ENCODE data around the gene TRHDE. TPM values are rescaled to one million over a fixed set of nuclear protein-coding genes. Genes with fewer than 3 reads are reported as not detected.

TRHDE gene, protein sequence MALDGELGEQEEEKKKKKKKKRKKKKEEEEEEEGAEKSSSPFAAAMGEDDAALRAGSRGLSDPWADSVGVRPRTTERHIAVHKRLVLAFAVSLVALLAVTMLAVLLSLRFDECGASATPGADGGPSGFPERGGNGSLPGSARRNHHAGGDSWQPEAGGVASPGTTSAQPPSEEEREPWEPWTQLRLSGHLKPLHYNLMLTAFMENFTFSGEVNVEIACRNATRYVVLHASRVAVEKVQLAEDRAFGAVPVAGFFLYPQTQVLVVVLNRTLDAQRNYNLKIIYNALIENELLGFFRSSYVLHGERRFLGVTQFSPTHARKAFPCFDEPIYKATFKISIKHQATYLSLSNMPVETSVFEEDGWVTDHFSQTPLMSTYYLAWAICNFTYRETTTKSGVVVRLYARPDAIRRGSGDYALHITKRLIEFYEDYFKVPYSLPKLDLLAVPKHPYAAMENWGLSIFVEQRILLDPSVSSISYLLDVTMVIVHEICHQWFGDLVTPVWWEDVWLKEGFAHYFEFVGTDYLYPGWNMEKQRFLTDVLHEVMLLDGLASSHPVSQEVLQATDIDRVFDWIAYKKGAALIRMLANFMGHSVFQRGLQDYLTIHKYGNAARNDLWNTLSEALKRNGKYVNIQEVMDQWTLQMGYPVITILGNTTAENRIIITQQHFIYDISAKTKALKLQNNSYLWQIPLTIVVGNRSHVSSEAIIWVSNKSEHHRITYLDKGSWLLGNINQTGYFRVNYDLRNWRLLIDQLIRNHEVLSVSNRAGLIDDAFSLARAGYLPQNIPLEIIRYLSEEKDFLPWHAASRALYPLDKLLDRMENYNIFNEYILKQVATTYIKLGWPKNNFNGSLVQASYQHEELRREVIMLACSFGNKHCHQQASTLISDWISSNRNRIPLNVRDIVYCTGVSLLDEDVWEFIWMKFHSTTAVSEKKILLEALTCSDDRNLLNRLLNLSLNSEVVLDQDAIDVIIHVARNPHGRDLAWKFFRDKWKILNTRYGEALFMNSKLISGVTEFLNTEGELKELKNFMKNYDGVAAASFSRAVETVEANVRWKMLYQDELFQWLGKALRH
- total RNA-seq: 40.4 TPM

DNA sequence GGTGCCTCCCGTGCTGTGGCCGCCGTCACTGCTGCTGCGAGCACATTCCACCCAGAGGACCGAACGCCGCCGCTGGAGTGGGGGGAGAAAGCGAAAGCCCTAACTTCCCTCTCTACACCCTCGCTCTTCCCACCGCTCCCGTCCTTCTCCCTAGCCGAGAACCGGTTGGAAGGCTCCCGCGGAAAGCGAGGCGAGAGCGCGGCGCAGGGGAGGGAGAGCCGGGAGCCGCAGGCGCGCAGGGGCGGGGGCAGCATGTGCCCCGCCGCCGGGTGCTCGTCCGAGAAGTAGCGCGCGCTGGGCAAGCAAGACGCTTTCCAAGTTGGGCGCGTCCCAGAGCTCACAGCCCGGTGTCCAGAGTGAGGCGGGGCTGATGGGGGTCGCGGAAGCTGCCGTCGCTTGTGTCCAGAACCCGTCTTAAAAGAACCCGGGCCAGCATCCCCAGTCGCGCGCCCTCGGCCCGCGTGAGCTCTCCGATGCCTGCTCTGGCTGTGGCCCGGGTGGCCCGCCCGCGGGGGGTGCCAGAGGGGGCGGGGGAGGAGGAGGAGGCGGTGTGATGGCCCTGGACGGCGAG, at the start of gene TRHDE:
Gene TRHDE, plus strand, starts transcription at position 280 of the 571 bp plus-strand sequence. Its CDS starts 274 bp downstream, at position 554.
- no peak for FAIRE-seq

DNA sequence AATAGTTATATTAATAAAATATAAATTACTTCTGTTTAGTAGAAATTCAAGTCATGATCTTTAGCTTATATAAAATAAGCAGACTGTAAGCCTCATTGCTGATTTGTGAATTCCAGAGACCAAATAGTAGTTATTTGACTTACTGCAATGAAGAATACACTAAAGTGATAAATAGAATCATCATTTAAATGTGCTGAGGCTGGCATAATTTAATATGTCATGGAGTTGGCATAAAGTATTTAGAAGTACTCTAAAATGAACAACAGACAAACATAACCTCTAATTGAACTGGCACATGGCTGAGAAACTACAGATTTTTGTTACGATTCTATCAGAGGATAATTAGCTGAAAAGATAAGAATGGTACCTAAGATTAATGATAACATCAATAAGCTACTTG, 45.7 kb upstream of the TRHDE start:
- no peak for DNase-seq (ENCODE audit: low spot score in 2 of 2)
- FAIRE-seq: no peak

More for the DNA sequence above, at the start of gene TRHDE:
- DNase-seq (ENCODE audit: low spot score in 2 of 2): peak; percentile 24 to 48

DNA sequence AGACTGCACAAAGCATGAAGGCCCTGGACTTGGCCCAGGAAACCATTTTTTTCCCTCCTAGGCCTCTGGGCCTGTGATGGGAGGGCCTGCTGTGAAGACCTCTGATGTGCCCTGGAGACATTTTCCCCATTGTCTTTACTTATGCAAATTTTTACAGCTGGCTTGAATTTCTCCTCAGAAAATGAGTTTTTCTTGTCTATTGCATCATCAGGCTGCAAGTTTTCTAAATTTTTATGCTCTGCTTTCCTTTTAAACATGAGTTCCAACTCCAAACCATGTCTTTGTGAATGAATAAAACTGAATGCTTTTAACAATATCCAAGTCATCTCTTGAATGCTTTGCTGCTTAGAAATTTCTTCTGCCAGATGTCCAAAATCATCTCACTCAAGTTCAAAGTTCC, 43.7 kb upstream of the TRHDE start:
- no peak for FAIRE-seq
- no peak for DNase-seq (ENCODE audit: low spot score in 2 of 2)

DNA sequence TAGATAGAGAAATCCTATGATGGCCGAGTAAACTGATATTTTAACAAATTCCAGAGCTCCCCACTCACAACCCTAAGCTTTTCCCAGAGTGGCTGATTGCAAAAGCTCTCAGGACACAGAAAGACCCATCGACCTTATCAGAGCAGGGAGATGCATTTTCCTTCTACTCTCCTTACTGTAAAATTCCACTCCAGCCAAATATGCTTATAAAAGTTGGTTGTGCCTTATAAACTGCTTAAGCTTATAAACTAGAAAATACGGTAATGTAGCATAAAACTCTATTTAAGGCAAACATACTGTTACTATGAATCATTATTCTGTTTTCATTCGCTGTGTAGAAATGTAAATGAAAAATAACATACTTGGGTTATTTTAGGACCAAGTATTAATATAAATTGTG, 41.6 kb upstream of the TRHDE start:
- DNase-seq (ENCODE audit: low spot score in 2 of 2): no peak
- FAIRE-seq: no peak

DNA sequence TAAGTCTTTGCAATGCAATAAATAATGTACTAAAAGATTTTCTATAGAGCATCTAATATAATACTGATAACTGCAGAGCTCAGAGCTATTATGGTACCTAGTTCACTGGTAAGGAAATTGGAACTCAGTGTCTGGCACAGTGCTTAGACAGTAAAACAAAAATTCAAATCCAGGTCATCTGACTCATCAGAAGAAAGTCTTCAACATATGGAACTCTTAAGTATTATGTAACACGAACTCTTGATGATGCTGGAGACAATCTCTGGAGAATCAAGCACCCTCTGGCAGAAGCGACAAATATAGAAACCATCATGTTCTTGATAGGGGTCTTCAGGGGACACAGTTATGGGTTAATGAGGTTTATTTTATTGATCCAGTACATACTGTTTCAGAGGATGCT, 37.3 kb upstream of the TRHDE start:
- DNase-seq (ENCODE audit: low spot score in 2 of 2) (no peak), FAIRE-seq (no peak)

DNA sequence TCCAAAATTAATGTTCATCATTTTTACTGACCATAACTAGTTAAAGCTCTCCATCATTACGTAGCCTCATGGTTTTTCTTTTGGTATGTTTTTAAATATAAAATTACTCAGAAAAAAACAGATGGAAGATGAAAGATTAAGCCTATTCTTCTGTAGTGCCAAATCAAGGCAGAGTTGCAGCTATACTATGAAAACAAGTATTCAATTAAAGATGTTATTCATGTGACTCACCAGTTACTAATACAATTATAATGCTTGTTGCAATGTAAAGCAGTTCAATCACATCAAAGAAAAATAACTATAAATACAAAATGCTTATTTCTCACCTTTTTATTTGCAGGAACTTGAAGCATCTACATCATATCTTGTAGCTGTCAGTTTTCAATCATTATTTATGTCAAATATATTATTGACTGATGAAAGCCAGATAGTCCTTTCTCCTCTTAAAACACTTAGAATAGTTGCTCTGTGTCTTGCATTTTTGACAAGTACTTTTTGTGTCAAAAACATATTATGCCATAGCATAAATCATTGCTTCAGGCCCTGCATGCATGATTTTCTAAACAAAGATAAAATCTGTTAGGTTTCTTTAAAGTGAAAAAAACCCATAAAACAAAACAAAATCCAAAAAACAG, 36.0 kb upstream of the TRHDE start:
- DNase-seq (ENCODE audit: low spot score in 2 of 2) (no peak), FAIRE-seq (no peak)

DNA sequence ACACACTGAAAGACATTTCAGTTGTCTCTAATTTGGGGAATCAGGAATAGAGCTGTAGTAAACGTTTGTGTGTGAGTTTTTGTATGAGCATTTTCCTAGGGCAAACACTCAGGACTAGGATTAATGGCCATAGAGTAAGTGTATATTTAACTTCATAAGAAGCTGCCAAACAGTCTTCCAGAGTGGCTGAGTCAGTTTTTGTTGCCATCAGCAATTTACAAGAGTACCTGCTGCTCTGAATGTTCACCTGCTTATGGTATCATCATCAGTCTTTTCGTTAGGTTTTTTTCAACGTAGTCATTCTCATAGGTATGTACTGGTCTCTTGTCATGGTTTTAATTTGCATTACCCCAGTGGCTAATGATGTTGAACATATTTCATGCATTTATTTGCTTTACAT, 30.6 kb upstream of the TRHDE start:
- DNase-seq (ENCODE audit: low spot score in 2 of 2): no peak
- FAIRE-seq: no peak

DNA sequence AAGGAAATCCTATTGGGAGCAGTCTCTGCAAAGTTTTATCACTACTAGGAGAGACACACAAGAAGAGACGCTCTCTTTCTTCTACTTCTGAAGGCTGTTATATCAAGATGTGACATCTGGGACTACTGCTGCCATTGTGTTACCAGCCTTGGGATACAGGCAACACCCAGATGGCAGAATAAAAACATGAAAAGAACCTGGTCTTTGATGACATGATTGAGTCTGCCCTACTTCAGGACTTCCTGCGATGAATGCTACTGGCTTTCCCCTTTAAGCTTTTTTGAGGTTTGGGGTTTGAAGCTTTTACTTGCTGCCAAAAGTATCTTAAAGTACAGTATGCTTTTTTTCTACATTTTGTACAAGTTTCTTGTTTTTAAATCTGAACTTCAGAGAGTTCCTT, 29.2 kb upstream of the TRHDE start:
- FAIRE-seq (no peak), DNase-seq (ENCODE audit: low spot score in 2 of 2) (no peak)

DNA sequence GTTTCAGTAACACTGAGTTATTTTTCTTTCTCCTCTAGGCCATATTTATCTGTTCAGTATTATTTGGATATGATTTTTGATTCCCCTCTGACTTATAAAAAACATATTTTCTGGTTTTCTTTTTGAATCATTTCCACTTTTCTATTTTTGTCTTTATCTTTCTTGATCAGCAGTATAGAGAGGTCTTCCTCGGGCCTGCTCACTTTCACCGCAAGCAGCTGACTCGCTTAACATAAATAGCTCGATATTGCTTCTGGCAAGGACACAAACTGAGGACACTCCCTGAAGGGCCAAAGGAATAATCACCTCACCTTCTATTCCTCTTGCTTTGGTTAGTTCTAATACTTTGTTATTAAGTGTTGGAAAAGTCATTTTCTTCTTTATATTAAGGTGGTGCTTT, 25.8 kb upstream of the TRHDE start:
- FAIRE-seq (no peak), DNase-seq (ENCODE audit: low spot score in 2 of 2) (no peak)

DNA sequence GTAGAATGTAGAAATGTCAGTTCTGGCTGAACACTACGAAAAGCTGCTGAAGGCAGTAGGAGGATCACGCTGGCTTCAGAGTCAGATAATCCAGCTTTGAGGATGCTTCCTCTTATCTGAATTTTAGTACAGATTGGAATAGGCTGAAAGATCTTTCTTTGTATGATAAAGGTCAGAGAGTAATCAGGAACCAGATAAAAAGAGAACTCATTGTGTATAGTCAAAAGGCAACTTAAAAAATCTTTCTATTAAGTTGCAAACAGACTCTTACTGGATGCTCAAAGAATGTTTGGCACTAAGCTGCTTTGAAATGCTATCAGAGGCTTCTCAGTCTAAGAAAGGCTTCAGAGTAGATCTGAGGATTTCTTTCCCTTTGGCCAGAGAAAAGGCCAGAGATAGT, 21.8 kb upstream of the TRHDE start:
- FAIRE-seq (no peak), DNase-seq (ENCODE audit: low spot score in 2 of 2) (no peak)

DNA sequence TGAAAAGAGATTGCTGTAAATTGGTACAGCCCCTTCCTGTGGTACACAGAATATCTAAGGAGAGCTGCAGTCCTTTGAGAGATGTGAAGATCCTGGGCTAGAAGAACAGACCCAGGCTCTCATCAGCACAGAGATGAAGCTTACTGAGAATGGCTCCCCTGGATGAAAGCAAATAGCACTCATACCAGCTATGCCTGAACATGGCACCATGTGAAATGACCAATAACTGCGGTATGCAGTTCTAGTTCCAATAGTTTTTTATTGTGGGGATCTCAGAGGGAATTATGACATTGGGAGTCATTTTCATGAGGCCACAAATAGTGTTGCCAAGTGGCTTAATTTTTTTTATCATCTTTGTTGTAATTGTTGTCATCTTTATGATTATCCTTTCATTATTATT, 15.4 kb upstream of the TRHDE start:
- DNase-seq (ENCODE audit: low spot score in 2 of 2) (no peak), FAIRE-seq (no peak)

DNA sequence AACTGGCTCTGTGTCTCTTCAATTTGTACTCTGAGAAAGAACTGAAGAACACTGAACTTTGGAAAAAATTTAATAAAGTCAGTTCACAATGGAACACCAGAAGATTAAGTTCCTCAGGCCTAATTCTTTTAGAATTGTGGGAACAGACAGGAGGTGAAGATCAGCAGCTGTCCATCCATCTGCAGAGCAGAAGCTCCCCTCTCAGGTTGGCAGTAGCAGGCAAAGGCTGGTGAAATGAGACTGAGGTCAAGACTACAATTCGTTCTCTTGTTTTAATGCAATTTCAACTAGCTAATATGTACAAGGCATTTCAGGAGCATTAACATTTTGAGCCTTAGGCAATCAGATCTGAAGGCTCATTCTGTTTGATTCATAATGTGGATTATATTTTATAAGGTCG, 10.3 kb upstream of the TRHDE start:
- no peak for FAIRE-seq
- DNase-seq (ENCODE audit: low spot score in 2 of 2): no peak

DNA sequence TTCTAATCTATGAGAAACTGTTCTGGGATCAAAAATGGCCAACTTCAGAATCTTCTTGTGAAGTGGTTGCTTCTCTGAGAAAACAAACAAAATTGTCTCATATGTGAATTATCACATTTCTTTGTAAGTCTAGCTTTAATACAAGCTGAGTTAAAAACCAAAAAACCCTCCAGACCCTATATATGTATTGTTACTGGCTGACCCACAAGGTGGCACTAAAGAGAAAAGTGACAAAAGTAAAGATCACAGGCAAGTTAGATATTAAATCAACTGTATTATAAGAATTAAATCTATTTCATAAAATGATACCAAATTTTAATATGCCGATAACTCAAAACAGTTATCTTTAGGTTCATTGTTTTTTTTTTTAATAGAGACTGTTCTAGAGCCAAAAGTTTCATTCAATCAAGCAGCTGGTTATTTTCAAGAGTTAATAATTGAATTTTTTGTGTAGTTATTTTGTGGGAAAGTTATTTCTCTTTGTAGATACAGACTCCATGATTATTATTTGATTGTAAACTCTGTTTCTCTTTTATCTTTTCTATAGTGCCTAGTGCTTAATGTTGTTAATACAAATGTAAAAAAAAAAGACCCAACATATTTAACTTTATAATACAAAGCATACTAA, 7.5 kb upstream of the TRHDE start:
- peak; percentile 91 for FAIRE-seq
- DNase-seq (ENCODE audit: low spot score in 2 of 2): no peak

DNA sequence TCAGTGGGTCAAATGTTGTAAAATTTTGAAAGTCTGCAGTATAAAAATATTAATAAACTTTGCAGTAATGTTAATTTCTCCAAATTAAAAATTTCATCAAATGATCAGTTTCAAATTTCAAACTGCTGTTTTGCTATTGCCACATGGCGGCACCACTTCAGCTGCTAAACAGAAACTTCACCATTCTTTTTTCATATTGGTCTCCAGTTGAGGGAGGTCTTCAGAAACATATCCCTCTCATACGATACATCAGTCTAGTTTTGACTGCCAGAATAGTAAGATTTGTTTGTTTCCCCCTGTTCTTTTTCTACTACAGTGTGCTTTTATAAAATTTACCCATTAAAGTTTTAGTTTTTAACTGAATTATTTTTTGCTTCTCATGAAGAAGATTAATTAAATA, 4.2 kb upstream of the TRHDE start:
- DNase-seq (ENCODE audit: low spot score in 2 of 2): no peak
- no peak for FAIRE-seq

DNA sequence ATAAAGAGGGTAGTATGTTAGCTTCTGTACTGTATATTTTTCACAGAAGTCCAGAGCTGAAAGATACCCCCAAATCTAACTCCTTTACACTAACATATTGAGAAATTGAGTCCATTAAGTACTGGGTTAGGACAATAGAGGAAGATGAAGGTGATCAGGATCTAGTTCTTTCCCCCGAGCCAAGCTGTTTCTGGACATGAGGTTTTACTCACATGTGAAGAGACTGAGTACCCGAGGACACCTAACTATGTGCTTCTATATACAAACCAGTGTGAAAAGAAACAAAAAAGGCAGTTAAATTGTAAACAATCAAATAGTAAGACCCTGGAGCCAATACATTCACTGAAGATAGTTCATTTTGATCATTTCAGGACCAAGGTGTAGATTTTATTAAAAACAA, 3.8 kb upstream of the TRHDE start:
- no peak for FAIRE-seq
- DNase-seq (ENCODE audit: low spot score in 2 of 2): no peak

DNA sequence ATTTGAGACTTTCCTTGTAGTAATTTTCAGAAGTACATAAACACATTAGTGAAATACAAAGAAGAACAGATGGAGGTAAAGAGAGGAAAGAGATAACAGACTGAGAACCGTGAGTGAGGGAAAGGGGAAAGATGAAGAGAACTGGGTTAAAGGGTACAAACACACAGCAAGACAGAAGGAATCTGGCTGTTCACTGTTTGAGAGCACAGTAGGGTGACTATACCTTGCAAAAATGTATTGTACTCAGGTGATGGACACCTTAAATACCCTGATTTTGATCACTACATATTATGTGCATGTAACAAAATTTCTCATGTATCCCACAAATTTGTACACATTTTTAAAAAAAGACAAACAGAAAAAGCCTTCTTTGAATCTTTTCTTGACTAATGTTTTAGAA, 2.7 kb upstream of the TRHDE start:
- DNase-seq (ENCODE audit: low spot score in 2 of 2) (no peak), FAIRE-seq (no peak)

DNA sequence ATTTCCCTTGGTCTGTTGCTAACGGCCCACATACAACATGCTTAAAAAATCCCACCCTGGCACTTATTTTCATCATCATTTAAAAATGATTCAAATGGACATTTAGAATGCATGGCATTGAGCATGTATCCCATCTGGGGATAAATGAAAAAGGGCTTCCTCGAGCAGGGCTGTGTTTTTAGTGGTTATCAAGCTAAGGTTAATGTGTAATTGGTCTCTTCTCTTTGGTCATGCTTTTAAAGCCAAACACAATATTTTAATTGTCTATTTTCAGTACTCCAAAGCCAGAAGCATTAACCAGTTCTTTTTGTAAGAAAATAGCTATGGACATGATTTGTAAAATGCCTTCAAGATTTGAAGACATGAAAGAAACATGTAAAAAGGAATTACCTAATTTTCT, 1.9 kb upstream of the TRHDE start:
- FAIRE-seq (no peak), DNase-seq (ENCODE audit: low spot score in 2 of 2) (no peak)

DNA sequence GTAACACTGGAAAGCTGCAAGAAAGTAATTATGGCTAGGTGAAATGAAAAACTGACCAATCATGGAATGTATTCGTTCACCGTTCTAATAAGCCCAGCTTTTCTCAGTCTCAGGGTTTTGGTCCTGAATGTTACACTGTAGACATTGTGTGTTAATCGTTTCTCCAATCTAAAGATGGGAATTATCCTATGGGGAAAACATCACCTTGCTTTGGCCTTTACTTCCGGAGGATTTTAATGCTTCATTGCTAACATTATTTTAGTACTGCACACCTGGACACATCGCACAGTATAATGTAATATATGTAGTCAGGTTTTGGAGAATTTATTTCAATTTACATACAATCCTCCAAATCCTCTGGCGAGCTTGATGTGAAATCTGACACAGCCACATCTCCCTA, 1.2 kb upstream of the TRHDE start:
- FAIRE-seq (no peak), DNase-seq (ENCODE audit: low spot score in 2 of 2) (no peak)

DNA sequence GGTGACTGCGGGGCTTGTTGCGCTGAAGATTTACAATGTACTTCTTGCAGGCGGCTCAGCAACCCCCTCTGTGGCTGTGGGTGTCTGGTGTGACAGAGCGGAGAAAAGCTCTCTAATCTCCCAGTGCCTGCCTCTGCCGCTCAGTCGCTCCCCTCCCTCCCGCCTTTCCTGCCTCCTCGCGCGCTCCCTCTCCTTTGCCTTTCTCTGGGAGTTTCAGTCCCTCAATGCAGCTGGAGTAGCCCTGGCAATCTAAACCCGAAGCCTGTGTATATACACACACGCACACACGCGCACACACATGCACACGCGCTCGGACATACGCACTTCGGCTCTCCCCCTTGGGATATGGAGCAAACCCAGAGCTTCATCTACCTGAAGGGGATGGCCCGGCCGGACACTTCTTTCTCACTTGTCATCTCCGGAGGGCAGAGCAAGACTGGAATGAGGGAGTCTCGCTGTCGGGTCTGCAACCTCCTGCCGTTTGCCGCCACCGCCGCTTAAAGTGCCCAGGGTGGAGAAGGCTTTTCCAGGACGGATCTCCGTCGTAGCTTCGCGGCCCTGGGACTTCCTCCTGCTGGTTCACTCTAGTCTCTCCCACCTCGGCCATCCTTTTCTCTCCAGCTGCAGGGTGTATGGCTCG, 599 bp upstream of the TRHDE start:
- FAIRE-seq (no peak), DNase-seq (ENCODE audit: low spot score in 2 of 2) (peak in 1 of 2 donors; percentile 22)
